HEK293T (cell line): ENCODE results near the gene CDC42EP2.

Experiments used
- CTCF ChIA-PET: fragments of 350-600 bp; formaldehyde crosslinking; extraction: SDS; loops from one replicate; lab custom pipeline; 2021; ENCODE audit warnings: antibody characterized with exemption, inconsistent platforms; lab: Yijun Ruan, JAX
- POLR2A ChIA-PET: fragments of 350-600 bp; formaldehyde crosslinking; extraction: SDS; loops from one replicate; lab custom pipeline; 2020; ENCODE audit warnings: antibody characterized with exemption, inconsistent platforms; lab: Yijun Ruan, JAX
- DNase-seq: peaks from one replicate; pipeline ENCODE4 v3.0.0; 2012; ENCODE audit warnings: mixed read lengths; ENCODE audit errors: extremely low spot score
- ARNT ChIP-seq: fragments of 450-650 bp; IDR thresholded peaks from 2 replicates; pipeline ENCODE4 v1.6.1; 2017; ENCODE audit warnings: mild to moderate bottlenecking
- BHLHE40 ChIP-seq: fragments of 450-650 bp; IDR thresholded peaks from 2 replicates; pipeline ENCODE4 v1.6.1; 2016; ENCODE audit warnings: mild to moderate bottlenecking, moderate library complexity, borderline replicate concordance
- CTBP1 ChIP-seq: fragments of 450-650 bp; IDR thresholded peaks from 2 replicates; pipeline ENCODE4 v1.6.1; 2016; ENCODE audit warnings: borderline replicate concordance
- ELF4 ChIP-seq: fragments of 450-650 bp; IDR thresholded peaks from 2 replicates; pipeline ENCODE4 v1.6.1; 2017; ENCODE audit warnings: antibody characterized with exemption
- FOXA1 ChIP-seq: fragments of 450-650 bp; IDR thresholded peaks from 2 replicates; pipeline ENCODE4 v1.6.1; 2016; ENCODE audit warnings: mild to moderate bottlenecking
- FOXK2 ChIP-seq: fragments of 450-650 bp; IDR thresholded peaks from 2 replicates; pipeline ENCODE4 v1.6.1; 2016; ENCODE audit warnings: mild to moderate bottlenecking
- FOXM1 ChIP-seq: fragments of 450-650 bp; IDR thresholded peaks from 2 replicates; pipeline ENCODE4 v1.6.1; 2017; ENCODE audit warnings: mild to moderate bottlenecking, borderline replicate concordance
- HDGF ChIP-seq: fragments of 450-650 bp; IDR thresholded peaks from 2 replicates; pipeline ENCODE4 v1.6.1; 2017; ENCODE audit warnings: antibody characterized with exemption, borderline replicate concordance
- L3MBTL2 ChIP-seq: fragments of 450-650 bp; conservative IDR thresholded peaks from 2 replicates; pipeline ENCODE4 v1.6.1; 2016; ENCODE audit warnings: mild to moderate bottlenecking
- LEF1 ChIP-seq: fragments of 450-650 bp; IDR thresholded peaks from 2 replicates; pipeline ENCODE4 v1.6.1; 2017; ENCODE audit warnings: mild to moderate bottlenecking, borderline replicate concordance
- NFRKB ChIP-seq: fragments of 450-650 bp; IDR thresholded peaks from 2 replicates; pipeline ENCODE4 v1.6.1; 2016; ENCODE audit warnings: mild to moderate bottlenecking, moderate library complexity
- SP1 ChIP-seq: fragments of 450-650 bp; IDR thresholded peaks from 2 replicates; pipeline ENCODE4 v1.6.1; 2017
- SUZ12 ChIP-seq: fragments of 450-650 bp; IDR thresholded peaks from 2 replicates; pipeline ENCODE4 v1.6.1; 2016; ENCODE audit warnings: mild to moderate bottlenecking
- TARDBP ChIP-seq: fragments of 450-650 bp; IDR thresholded peaks from 2 replicates; pipeline ENCODE4 v1.6.1; 2016
- ZNF384 ChIP-seq: fragments of 450-650 bp; IDR thresholded peaks from 2 replicates; pipeline ENCODE4 v1.6.1; 2016
- TF ChIP-seq, protein P1 (sequence below): fragments of 450-650 bp; IDR thresholded peaks from 2 replicates; pipeline ENCODE4 v1.6.1; 2016

The CDC42EP2 gene

DNA sequence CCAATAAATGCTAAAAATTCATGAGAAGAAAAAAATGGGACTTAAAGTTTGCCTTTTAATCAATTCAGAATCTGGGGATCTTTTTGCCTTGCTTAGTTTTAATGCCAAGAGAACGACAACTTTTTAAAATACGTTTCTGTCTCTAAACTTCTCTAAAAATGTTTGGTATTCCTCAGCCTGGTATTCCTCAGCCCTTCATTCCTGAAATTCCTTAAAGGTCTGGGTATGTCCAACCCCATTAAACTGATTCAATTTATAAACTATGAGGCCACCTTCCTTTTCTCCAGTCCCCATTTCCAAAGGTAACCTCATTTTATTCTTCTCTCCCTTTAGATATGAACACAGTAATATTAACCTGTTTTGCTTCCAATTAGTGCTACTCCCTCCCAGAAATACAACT, 36.3 kb upstream of the CDC42EP2 start:
- ChIA-PET CTCF (no interaction called here), POLR2A (interaction anchor here (1.7 to 5.0 kb wide), 3 partner anchors 12 to 37 kb away, joined by 4 to 21 read pairs (median 5); partner anchors contain the start of genes CDC42EP2 and POLA2)
- DNase-seq: no peak
- TF ChIP-seq BHLHE40 (no peak), NFRKB (no peak), SP1 (no peak), HDGF (no peak), SUZ12 (no peak)

DNA sequence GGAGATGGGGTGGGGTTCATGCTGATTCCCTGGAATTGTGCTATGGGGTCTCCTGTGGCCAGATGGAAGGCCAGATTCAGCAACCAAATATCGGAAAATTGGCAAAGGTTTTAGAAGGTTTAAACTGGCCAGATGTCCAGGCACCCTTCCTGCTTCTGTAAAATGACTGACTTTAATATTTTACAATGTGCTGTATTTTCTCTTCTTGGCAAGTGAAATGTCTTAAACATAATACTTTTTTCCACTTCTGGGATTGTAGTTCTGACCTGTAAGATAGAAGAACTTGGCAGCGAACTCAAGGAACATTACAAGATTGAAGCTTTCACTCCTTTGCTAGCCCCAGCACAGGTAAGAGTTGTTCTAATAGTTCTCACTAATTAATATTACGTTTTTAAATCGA, 35.4 kb upstream of the CDC42EP2 start:
- POLR2A ChIA-PET: interaction anchor here (1.7 to 5.0 kb wide), 3 partner anchors 13 to 36 kb away, joined by 4 to 21 read pairs (median 5); partner anchors contain the start of genes CDC42EP2 and POLA2
- TF ChIP-seq LEF1 (no peak), FOXK2 (no peak), HDGF (no peak), L3MBTL2 (no peak), CTBP1 (no peak)
- DNase-seq: no peak
- CTCF ChIA-PET: no interaction called here

DNA sequence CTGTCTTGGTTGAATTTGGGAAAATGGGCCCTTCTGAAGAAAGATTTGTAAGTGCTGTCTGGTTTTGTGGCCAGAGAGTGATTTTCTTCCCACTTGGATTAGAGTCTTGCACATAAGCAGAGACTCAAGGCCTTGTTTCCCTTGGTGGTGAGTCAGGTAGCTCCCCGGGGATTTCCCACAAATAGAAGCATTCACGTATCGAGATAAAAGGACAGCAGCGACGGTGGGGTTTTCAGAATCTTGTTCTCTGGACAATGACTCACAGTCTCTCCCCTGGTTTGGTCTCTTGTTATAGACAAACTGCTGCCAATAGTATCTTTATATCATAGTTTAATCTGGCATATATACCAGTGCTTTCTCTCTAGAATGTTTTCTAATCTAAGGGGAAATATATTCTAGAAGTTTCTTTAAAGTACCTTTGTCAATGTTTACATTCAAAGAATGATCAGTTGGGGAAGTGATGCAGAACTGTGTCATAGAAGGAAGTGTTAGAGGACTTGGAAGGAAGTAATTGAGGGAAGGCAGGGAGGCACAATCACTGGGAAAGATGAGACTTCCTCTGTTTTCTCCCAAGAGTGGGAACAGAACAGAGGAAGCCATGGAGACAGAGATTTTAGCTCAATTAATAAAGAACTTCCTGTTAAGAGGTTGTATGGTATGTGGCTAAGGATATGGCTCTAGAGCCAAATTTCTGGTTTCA, 34.8 kb upstream of the CDC42EP2 start:
- TF ChIP-seq SP1 (no peak), NFRKB (no peak)
- TF ChIP-seq, protein P1, sequence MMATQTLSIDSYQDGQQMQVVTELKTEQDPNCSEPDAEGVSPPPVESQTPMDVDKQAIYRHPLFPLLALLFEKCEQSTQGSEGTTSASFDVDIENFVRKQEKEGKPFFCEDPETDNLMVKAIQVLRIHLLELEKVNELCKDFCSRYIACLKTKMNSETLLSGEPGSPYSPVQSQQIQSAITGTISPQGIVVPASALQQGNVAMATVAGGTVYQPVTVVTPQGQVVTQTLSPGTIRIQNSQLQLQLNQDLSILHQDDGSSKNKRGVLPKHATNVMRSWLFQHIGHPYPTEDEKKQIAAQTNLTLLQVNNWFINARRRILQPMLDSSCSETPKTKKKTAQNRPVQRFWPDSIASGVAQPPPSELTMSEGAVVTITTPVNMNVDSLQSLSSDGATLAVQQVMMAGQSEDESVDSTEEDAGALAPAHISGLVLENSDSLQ: no peak
- DNase-seq: no peak
- ChIA-PET CTCF (no interaction called here), POLR2A (interaction anchor here (2.4 to 5.0 kb wide), 2 partner anchors 14 to 18 kb away, joined by 5 to 21 read pairs; partner anchors contain the start of gene POLA2)

DNA sequence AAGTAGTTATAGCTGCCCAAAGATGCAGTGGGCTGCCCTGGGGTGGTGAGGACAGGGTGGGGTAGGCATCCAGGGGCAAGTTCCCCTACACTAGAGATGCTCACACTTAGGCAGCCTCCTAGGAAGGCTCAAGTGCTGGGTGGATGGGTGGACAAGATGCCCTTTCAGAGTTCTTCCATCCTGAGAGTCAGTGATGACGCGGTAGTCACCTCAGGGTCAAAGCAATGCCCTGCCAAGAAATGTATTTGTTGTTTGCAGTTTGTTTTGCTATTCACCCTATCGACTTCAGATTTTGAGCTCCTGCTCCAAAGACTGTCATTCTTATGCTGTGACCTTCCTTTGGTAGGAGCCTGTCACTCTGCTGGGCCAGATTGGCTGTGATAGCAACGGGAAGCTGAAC, 34.0 kb upstream of the CDC42EP2 start:
- TF ChIP-seq FOXA1: no peak
- no peak for TF ChIP-seq ARNT
- no peak for TF ChIP-seq ELF4
- CTCF ChIA-PET: no interaction called here
- no peak for DNase-seq
- POLR2A ChIA-PET: interaction anchor here (5.0 kb wide), 1 partner anchor 18 kb away, joined by 21 read pairs; the partner anchor contains the start of gene POLA2

DNA sequence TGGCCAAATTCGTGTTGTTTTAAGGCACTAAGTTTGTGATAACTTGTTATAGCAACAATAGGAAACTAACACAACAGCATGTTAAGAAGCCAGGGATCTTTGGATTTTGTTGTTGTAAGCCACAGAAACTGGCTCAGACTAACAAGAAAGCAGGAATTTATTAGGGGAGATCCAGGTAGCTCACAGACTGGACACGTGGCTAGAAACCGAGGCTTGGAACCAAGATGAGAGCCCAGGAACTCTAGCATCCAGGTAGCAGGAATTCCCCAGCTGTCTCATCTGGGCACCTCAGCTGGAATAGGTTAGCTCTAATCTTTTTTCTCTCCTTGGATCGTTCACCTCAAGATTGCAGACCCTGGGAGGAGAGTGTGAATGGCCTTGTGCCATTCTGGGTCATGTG, 28.0 kb upstream of the CDC42EP2 start:
- TF ChIP-seq HDGF (no peak), TARDBP (no peak), CTBP1 (no peak), BHLHE40 (no peak), FOXA1 (no peak), LEF1 (no peak), FOXK2 (no peak), SUZ12 (no peak), ZNF384 (no peak), ELF4 (no peak), L3MBTL2 (no peak), ARNT (no peak), NFRKB (no peak), FOXM1 (no peak), SP1 (no peak)
- TF ChIP-seq, protein P1: no peak
- ChIA-PET POLR2A (interaction anchor here (0.7 to 1.9 kb wide), 2 partner anchors 9 to 25 kb away, joined by 3 to 5 read pairs; partner anchors contain the start of gene POLA2), CTCF (no interaction called here)
- DNase-seq: no peak

DNA sequence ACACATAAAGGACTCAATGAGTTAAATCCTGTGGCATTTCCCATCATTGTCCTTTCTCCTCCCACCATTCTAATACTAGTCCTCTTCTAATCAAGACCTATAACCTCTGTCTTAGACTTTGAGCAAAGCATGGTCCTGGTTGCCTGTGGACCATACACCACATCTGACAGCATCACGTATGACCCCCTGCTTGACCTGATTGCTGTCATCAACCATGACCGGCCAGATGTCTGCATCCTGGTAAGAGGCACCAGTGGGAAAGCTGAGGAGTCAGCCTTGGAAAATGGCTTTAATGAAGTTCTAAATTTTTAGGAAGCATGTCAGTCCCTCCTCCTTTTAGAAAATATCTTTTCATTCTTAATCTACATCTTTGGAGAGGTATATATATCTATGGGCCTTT, 27.1 kb upstream of the CDC42EP2 start:
- DNase-seq: no peak
- CTCF ChIA-PET: no interaction called here
- no peak for TF ChIP-seq HDGF
- TF ChIP-seq SP1: no peak
- TF ChIP-seq SUZ12: no peak
- TF ChIP-seq, protein P1: no peak
- TF ChIP-seq ARNT: no peak
- no peak for TF ChIP-seq LEF1
- TF ChIP-seq CTBP1: no peak
- no peak for TF ChIP-seq L3MBTL2
- no peak for TF ChIP-seq BHLHE40
- no peak for TF ChIP-seq NFRKB
- no peak for TF ChIP-seq ZNF384
- no peak for TF ChIP-seq FOXM1
- TF ChIP-seq ELF4: no peak
- TF ChIP-seq TARDBP: no peak
- no peak for TF ChIP-seq FOXK2
- POLR2A ChIA-PET: interaction anchor here (1.9 kb wide), 1 partner anchor 9 kb away, joined by 5 read pairs; no protein-coding TSS in a partner anchor
